KBM-7 (cell line): ENCODE results near the gene DOK7.
"Not testable (repeated sequence)": the region's sequence is repeated elsewhere in the genome, so short reads cannot be mapped to it uniquely, and the experiment has no call there.

Experiments used
- DNase-seq: peaks from one replicate; pipeline ENCODE4 v3.0.0-alpha.2; 2015
- in situ Hi-C: fragments of 300-500 bp; cut with MboI; formaldehyde crosslinking; loops from 2 replicates; pipeline ENCODE4 v1.14.3; 2020; ENCODE audit warnings: low sequenced_read_pairs, low pct_unique_long_range_greater_than_20kb, mixed read lengths

The DOK7 gene

DNA sequence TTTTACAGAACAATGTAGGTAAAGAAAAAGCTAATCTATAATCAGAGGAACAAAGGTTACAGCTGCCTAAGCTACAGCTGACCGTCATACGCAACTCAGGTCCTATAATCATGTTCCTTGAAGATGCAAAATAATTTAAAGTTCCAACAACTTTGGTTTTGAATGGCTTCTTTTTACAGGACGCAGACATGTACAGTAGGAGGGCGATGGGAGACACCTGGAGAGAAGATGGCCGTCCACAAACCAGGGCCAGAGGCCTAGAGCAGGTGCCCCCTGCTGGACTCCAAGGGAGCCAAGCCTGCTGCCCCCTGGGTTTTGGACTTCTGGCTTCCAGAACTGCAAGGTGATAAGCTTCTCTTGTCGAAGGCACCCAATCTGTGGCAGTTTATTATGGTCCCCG, 10.7 kb upstream of the DOK7 start:
- in situ Hi-C loops: no loop called here
- DNase-seq: no peak

DNA sequence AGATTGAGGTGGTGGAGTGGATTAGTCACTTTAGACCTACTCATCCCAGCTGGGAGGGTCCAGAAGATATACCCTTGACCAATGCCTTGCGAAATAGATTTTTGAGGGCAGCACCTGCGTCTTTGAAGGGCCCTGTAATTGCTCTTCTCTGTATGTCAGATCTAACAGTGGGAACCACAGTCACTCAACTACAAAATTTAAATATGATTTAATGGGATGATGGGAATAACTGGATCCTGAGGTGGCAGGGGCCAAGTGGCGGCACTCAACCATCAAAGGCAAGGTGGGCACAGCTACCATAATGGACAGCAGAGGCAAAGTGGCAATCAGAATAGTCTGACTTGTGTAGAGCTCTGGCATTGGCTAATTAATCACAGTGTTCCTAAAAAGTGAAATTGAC, 7.5 kb upstream of the DOK7 start:
- DNase-seq, in situ Hi-C loops: not testable (repeated sequence)

DNA sequence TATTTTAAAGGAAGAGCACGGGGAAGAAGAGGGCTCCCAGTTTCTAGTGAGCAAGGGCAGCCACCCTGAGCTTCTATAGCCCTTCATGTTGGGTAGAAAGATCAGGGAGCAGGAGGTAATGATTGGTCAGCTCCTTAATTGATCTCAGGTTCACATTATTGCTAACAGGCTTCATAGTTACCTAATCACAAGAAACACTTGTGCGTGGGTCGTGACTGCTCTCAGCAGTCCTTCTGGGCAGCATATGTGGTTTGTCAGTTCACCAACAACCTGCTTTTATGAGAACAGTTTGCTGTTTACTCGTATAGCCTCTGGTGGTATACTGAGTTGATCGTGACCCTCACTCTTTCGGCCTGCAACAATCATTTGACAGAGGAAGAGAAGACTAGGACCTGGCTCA, 4.7 kb upstream of the DOK7 start:
- DNase-seq: no peak
- in situ Hi-C loops: no loop called here

DNA sequence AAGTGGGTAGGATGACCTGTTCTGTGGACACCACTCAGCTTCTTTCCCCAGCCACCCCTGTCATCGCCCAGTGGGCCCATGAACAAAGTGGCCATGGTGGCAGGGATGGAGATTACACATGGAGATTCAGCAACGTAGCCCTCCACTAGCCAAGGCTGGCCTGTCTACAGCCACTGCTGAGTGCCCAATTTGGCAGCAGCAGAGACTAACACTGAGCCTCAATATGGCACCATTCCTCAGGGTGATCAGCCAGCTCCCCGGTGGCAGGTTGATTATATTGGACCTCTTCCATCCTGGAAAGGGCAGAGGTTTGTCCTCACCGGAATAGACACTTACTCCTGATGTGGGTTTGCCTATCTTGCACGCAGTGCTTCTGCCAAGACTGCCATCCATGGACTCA, 4.0 kb upstream of the DOK7 start:
- DNase-seq, in situ Hi-C loops: not testable (repeated sequence)

DNA sequence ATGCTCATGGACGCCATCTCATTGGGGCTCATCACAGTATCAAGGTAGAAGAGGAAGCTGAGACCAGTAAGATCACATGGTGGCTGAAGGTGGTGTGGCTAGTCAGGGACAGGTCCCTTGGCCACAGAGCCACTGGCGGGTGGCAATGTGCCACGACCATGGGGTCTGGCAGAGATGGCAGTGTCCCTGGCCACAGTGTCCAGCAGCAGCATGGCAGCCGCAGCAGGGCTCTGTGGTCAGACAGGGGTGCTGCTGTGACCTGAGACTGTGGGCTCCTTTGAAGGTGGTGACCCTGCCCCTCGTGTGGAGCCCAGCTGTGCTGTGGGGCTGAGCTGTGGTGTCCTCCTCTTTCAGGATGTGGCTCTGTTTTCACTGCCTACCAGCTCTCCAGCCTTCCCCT, 2.2 kb upstream of the DOK7 start:
- no peak for DNase-seq
- in situ Hi-C loops: no loop called here

DNA sequence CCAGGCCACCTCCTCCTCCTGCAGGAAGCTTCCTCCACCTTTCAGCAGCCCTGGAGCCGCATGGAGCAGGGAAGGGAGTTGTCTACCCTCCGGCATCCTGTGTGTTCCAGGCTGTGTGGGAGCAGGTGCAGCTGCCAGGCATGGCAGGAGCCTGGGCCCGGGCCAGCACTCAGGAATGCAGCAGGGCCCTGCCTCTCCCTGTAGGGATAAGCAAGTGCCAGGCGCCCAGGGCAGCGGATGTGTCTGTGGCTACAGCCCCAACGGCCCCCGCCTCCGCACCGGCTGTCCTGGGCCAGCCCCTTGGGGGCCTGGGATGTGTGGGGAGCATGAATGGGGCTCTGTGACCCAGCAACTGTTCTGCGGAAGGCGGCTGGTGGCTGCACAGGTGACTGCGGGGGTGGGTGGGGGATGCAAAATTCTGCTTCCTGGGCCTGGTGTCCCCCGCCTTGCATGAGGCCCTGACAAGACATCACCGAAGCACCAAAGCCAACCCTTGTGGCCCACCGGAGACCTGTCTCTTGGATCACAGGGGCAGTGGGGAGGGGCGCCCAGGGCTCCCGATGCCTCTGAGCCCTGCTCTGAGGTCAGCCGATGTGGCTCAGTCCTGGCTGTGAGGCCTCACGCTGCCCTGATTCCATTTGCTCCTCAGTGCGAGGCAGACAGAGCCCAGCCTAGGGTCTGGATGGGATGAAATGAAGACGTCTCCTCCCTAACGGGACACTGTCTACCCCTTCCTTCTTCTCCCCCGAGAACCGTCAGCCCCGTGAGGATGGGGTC, 1.4 kb upstream of the DOK7 start:
- in situ Hi-C loops: no loop called here
- no peak for DNase-seq

DNA sequence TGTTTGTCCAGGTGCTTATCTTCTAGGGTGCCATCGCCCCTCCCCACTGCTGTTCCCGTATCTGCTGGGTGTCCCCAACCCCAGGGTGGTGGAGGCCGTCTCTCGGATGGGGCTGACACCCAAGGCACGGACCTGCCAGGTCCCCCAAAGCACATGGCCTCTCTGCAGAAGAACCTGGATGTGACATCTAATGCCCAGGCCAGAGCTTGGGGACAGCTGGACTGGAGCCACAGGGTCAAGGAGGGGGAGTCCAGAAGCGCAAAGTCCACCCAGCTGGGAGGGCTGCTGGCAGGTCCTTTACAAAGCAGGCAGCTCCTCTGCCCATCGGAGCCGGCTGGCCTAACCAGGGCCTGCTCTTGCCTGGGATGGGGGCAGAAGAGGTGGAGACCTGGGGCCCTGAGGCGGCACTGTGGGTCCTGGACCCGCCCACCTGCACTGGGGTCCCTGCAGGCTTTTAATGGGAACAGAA, 751 bp upstream of the DOK7 start:
- in situ Hi-C loops: no loop called here
- DNase-seq: no peak

DNA sequence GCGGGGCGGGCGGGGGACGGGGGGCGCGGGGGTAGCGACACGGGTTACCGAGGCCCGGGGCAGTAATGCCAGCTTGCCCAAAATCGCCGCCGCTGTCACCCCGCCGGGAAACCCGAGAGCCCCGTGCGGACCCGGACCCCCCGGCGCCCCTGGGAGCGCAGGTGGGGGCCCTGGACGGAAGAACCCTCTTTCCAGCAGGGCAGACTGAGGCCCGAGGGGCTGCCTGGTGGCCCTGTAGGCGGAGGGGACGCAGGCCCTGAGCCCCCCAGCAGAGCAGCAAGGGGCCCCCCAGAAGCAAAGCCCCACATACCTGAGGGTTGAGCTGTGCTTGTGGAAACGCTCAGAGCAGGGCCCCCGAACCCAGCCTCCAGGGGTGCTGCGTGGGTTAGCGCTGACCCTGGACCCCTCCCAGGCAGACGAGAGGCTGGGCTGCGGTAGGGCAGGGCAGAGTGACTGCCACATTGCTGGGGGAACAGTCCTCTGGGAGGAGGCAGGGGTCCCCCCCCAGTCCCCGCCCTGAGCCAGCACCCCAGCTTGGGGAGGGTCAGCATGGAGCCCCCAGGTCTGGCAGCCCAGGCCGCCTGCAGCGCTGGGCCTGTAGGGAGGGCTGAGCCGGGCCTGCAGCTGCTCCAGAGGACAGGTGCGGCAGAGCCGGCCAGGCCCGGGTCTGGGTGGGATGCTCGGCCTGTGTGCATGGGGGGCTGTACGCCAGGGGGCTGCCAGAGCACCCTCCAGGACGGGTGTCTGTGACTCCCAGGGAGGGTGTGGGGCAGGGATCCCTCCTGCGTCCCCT, 646 bp downstream of the DOK7 start:
- DNase-seq: no peak
- in situ Hi-C loops: no loop called here

DNA sequence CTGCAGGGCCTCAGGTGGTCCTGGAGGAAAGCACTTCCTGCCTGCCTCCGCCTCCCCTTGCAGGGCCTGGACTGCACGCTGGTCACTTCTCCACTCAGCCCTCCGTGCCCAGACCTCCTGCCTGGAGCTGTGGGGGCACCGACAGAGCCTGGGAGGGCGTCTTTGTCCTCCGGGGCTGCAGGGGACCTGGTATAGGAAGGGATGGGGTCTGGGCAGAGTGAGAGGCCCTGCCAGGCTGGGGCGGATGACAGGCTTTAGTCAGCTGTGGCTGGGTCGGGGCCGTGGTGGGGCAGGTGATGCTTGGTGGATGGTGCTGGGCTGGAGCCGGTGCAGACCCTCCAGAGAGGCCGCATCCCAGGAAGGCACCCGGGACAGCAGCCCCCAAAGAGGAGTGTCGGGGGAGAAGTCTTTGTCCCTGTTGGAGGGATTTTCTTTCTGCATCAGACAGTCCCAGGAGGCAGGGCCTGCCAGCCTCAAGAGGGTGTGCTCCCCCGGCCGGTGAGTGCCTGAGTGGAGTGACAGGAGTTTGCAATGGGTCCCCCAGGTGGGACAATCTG, 1.3 kb downstream of the DOK7 start:
- in situ Hi-C loops: no loop called here
- no peak for DNase-seq

DNA sequence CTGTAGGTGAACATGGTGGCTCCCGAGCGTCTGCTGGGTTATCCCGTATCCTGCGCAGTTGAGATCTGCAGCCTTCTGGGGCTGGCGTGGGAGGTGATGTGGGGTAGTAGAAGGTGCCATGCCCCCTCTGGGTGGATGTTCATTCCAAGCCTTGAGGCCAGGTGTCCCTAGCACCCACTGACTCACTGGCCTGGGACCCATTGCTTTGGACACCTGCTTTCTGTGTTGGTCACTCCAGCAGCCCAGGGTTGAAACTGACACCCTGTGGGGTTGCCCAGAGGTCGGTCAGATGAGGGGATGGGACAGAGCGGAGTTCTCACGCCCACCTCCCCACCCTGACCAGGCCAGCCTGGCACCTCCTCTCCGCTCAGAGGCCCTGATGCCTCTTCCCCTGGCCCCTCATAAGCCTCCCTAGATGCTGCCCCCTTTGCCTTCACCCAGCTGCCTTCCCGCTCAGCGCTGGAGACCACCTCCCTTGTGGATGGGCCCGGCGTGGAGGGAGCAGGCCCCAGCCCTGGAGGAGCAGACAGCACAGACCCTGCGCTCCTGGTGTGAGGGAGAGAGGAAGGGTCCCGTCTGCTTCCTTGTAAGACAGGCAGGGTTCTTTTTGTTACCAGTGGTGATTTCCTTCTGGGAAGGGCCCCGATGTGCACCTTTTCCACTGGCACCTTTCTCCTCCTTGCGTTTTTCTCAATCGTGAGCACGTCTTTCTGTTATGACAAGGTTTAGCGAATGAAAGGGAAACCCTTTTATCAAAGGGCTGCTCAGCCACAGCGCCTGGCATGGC, 2.0 kb downstream of the DOK7 start:
- DNase-seq: no peak
- in situ Hi-C loops: no loop called here

DNA sequence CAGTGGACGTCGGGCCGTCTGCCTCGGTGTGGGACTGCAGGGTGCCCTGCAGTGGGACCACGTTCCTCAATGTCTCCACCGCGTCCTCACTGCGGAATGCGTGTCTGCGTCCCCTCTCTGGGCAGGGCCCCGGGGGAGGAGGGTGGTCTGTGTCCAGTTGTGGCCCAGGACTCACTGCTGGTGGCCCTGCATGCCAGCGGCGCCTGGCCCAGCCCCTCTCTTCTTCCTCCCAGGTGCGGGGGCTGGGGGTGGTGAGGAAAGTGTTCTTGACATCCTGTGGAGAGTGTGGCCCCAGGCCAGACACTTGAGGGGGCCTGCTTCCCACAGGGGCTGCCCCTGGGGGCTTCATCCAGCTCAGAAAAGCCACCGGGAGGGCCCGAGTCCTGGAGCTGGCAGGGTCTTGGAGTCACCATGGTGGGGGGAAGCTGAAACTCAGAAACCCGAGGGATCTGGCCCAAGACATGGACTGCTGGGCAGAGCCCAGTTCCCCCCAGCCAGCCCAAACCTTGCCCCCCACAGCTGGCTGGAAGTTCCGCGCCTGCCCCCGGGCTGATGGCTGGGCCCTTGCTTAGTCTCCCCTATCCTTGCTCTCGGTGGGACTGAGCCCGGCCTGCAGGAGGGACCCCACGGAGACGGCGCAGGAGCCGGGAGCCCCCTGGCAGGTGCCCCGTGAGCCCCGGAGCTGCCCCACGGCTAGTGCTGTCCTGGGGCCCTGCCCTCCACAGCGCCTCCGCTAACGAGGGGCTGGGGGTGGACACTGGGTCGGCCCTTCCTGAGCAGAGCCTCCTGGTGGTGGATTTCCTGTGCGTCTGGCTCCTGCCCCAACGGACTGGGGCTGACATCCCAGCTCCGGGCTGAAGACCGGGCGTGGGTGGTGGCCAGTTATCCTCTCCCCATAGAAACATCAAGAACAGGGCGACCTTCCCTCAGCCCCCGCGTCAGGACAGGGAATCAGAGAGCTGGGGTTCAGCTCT, 2.9 kb downstream of the DOK7 start:
- no peak for DNase-seq
- in situ Hi-C loops: no loop called here

DNA sequence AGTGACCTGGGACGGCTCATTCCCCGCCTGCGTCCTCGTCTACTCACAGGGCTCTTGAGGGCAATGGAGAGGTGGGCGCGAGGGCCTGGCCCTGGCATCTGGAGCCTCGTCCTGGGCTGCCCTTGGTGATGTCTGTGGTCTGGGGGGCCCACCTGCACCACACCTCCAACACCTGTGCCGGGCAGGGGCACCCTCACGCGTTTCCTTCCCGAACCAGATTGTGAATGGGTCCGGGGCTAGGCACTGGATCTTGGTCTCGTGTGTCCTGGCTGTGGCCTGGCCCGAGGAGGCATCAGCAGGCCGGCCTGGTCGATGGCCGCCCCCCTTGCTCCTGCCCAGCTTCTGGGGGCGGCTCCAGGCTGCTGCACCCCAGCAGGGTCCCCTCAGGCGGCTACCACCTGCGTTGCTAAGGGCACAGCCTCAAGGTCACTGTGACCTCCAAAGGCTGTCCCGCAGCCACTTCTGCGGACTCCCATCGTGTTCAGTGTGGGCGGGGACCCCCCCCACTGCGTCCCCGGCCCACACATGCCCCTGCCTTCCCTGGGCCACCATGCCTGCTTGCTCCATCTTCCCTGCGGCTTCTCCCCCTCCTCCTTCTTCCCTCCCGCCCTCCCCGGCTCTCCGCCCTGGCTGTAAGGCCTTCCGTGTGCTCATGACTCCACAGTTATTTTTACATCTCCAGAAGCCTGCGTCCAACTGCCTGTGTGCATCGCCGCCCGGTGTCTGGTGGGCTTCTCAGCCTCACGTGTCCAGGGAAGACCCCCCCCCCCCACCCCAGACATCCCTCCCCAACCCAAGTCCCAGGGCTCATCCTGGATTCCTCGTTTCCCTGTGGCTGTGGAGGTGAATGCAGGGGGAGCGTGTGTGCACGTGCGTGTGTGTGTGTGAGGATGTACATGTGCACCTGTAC, 3.8 kb downstream of the DOK7 start:
- no peak for DNase-seq
- in situ Hi-C loops: no loop called here

DNA sequence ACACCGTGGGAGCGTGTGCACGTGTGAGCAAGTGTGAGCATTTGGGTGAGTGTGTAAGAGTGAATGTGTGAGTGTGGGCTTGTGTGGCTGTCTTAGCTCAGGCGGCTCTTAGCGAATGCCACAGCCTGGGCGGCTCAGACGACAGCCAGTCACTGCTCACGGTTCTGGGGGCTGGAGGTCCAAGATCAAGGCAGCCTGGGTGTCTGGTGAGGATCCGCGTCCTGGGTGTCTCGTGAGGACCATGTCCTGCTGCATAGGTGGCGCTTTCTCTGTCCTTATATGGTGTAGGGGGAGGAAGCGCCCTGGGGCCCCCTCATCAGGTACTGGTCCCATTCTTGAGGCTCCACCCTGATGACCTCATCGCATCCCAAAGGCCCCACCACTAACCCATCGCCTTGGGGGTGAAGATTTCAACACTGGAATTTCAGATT, 4.5 kb downstream of the DOK7 start:
- no peak for DNase-seq
- in situ Hi-C loops: no loop called here

DNA sequence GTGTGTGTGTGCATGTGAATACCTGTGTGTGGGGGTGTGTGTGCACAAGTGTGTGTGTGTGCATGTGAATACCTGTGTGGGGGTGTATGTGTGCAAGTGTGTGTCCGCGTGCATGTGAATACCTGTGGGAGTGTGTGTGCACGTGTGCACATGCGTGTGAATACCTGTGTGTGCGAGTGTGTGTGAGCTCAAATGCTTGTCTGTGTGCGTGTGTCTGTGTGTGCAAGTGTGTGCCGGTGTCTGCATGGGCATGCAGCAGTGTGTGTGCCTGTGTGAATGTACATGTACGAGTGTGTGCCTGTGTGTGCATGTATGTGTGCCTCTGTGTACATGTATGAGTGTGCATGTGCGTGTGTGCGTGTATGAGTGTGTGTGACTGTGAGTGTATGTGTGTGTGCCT, 5.0 kb downstream of the DOK7 start:
- in situ Hi-C loops: no loop called here
- DNase-seq: no peak

DNA sequence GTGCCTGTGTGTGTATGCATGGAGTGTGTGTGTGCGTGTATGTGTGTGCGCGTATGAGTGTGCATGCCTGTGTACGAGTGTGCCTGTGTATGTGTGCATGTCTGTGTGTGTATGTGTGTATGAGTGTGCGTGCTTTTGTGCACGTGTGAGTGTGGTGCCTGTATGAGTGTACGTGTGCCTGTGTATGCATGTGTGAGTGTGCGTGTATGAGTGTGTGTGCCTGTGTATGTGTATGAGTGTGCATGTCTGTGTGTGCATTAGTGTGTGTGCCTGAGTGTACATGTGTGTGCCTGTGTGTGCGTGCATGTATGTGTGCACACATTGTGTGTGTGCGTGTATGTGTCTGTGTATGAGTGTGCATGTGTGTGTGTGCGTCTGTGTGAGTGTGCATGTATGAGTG, 5.7 kb downstream of the DOK7 start:
- in situ Hi-C loops: no loop called here
- no peak for DNase-seq

DNA sequence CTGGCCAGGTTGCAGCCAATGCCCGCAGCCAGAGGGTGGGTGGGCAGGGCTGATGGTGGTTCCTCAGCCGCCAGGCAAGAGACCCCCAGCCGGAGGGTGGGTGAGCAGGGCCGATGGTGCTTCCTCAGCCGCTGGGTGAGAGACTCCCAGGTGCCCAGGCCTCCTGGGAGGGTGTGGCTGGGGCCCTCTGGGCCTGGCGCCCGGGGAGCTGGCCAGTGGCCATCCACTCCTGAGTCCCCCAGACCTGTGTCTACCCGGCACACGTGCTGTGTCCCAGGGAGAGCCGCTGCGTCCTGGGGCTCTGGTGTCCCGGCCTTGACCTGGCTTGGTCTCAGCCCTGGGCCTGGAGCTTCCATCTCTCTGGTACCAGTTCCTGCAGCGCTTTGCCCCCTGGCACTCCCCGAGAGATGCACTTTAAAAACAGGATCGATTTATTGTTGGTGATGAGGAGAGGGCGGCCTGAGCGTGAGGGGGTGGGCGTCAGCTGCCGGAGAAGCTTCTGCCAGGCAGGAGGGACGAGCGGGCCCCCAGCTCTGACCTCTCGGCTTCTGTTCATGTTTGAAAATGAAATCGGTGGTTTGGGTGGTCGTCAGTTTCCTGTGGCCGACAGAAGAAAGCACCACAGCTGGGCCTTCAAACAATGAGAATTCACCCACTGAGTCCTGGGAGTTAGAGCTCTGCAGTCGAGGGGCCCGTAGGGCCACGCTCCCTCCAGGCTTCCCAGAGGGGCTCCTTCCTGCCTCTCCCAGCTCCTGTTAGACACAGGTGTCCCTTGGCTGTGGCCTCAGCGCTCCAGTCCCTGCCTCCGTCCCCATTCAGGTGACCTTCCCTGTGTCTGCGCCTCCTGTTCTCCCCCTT, 6.5 kb downstream of the DOK7 start:
- in situ Hi-C loops: no loop called here
- DNase-seq: no peak
